IMR-90 (cell line): Measurements from ENCODE around the gene KIF1A. TPM values are rescaled to one million over a fixed set of nuclear protein-coding genes. Genes with fewer than 3 reads are reported as not detected.
A peak's percentile ranks its signal among the peaks of the same experiment; 100 is the strongest.
"Not testable (repeated sequence)": the region's sequence is repeated elsewhere in the genome, so short reads cannot be mapped to it uniquely, and the experiment has no call there.

Experiments used
- ATAC-seq: fragments of 200-7000 bp; cut with Tn5 transposase; 2 replicates; pipeline ENCODE4 v1.9.1; 2020; ENCODE audit warnings: low read depth, mild to moderate bottlenecking, moderate library complexity
- BruUV-seq: library from RNA; stranded (reverse); fragments of 400-500 nt; replicated peaks from 2 replicates; lab custom pipeline; 2021; lab: Mats Ljungman, UMichigan
- CTCF ChIA-PET: fragments of 300-600 bp; formaldehyde crosslinking; extraction: SDS; loops from one replicate; lab custom pipeline; 2021; ENCODE audit warnings: antibody characterized with exemption; lab: Yijun Ruan, JAX
- POLR2A ChIA-PET: fragments of 300-600 bp; sonication (Branson Sonifier 250); formaldehyde crosslinking; loops from one replicate; lab custom pipeline; 2022; ENCODE audit warnings: antibody characterized with exemption; ENCODE audit not compliant: unreplicated experiment; lab: Charles Lee
- DNase-seq: peaks from one replicate; pipeline ENCODE4 v3.0.0; 2013
- H2AFZ ChIP-seq: replicated peaks from 2 replicates; pipeline ENCODE3; 2013; ENCODE audit warnings: low read length, mild to moderate bottlenecking; ENCODE audit not compliant: poor library complexity
- H2AK5ac ChIP-seq: 2 replicates; pipeline ENCODE4 v1.6.1; 2013; ENCODE audit warnings: low read depth, low read length, inconsistent platforms
- H2AK9ac ChIP-seq: replicated peaks from 2 replicates; pipeline ENCODE3; 2013; ENCODE audit warnings: mild to moderate bottlenecking, low read depth, low read length, moderate library complexity; ENCODE audit not compliant: poor library complexity
- H2BK120ac ChIP-seq: 2 replicates; pipeline ENCODE4 v1.6.1; 2013; ENCODE audit warnings: low read depth, low read length, inconsistent platforms
- H2BK15ac ChIP-seq: 3 replicates; pipeline ENCODE4 v1.6.1; 2013; ENCODE audit warnings: low read depth, low read length, inconsistent platforms
- H2BK20ac ChIP-seq: 2 replicates; pipeline ENCODE4 v1.6.1; 2013; ENCODE audit warnings: low read depth, mild to moderate bottlenecking, inconsistent platforms, low read length, moderate library complexity
- H2BK5ac ChIP-seq: 2 replicates; pipeline ENCODE4 v1.6.1; 2013; ENCODE audit warnings: mild to moderate bottlenecking, low read depth, low read length, inconsistent platforms; ENCODE audit not compliant: poor library complexity, severe bottlenecking
- H3K14ac ChIP-seq: replicated peaks from 2 replicates; pipeline ENCODE4 v1.6.1; 2013; ENCODE audit warnings: low read depth, low read length, inconsistent platforms
- H3K18ac ChIP-seq: 2 replicates; pipeline ENCODE4 v1.6.1; 2013; ENCODE audit warnings: low read depth, low read length, control low read depth
- H3K23ac ChIP-seq: 2 replicates; pipeline ENCODE4 v1.6.1; 2013; ENCODE audit warnings: low read depth, low read length, inconsistent platforms
- H3K27ac ChIP-seq: 2 replicates; pipeline ENCODE4 v1.5.1; 2013; ENCODE audit warnings: mild to moderate bottlenecking, control low read depth, low read length; ENCODE audit not compliant: insufficient read depth
- H3K27me3 ChIP-seq: 2 replicates; pipeline ENCODE4 v1.6.1; 2013; ENCODE audit warnings: low read length; ENCODE audit not compliant: control insufficient read depth, insufficient read depth
- H3K36me3 ChIP-seq: 2 replicates; pipeline ENCODE4 v1.6.1; 2013; ENCODE audit warnings: low read length, mixed read lengths; ENCODE audit not compliant: control insufficient read depth, insufficient read depth
- H3K4ac ChIP-seq: 2 replicates; pipeline ENCODE4 v1.6.1; 2013; ENCODE audit warnings: low read depth, low read length, inconsistent platforms
- H3K4me1 ChIP-seq: 2 replicates; pipeline ENCODE4 v1.6.1; 2013; ENCODE audit warnings: low read length, mixed read lengths; ENCODE audit not compliant: control insufficient read depth, insufficient read depth
- H3K4me2 ChIP-seq: 2 replicates; pipeline ENCODE4 v1.6.1; 2013; ENCODE audit warnings: low read depth, mild to moderate bottlenecking, control low read depth, low read length, moderate library complexity
- H3K4me3 ChIP-seq: 2 replicates; pipeline ENCODE4 v1.5.1; 2013; ENCODE audit warnings: low read depth, mild to moderate bottlenecking, control low read depth, low read length, moderate library complexity; ENCODE audit not compliant: insufficient read depth
- H3K56ac ChIP-seq: 2 replicates; pipeline ENCODE4 v1.6.1; 2013; ENCODE audit warnings: low read length, inconsistent platforms; ENCODE audit not compliant: insufficient read depth; ENCODE audit errors: extremely low read depth
- H3K79me1 ChIP-seq, 2 experiments: 2 replicates each; pipeline ENCODE4 v1.6.1; 2013; ENCODE audit warnings: low read length in 2 of 2, inconsistent platforms in 1 of 2, low read depth in 1 of 2
- H3K9ac ChIP-seq: 2 replicates; pipeline ENCODE4 v1.6.1; 2013; ENCODE audit warnings: low read depth, low read length, control low read depth
- H3K9me1 ChIP-seq: 2 replicates; pipeline ENCODE4 v1.6.1; 2013; ENCODE audit warnings: low read length, inconsistent platforms; ENCODE audit not compliant: insufficient read depth
- H3K9me3 ChIP-seq: 2 replicates; pipeline ENCODE4 v1.6.1; 2013; ENCODE audit warnings: low read length; ENCODE audit not compliant: control insufficient read depth, insufficient read depth
- H4K20me1 ChIP-seq: 2 replicates; pipeline ENCODE4 v1.6.1; 2013; ENCODE audit warnings: low read length, inconsistent platforms; ENCODE audit not compliant: insufficient read depth
- H4K5ac ChIP-seq: 2 replicates; pipeline ENCODE4 v1.6.1; 2013; ENCODE audit warnings: mild to moderate bottlenecking, low read depth, low read length, control low read depth
- H4K8ac ChIP-seq, 2 experiments: 2 replicates each; pipeline ENCODE4 v1.6.1; 2013; ENCODE audit warnings: low read depth in 2 of 2, low read length in 2 of 2, control low read depth in 1 of 2, inconsistent platforms in 1 of 2
- H4K91ac ChIP-seq: 2 replicates; pipeline ENCODE4 v1.6.1; 2013; ENCODE audit warnings: low read depth, low read length, inconsistent platforms; ENCODE audit not compliant: insufficient read depth
- WGBS, 2 experiments: methylation state at CpG; one replicate each; pipeline versions ENCODE4 v1.1.5 to v1.1.7; 2013; ENCODE audit warnings: missing lambda C conversion rate in 2 of 2; ENCODE audit not compliant: insufficient read length in 1 of 2; ENCODE audit errors: extremely low coverage in 2 of 2; 5-methylcytosine and 5-hydroxymethylcytosine counted together
- dilution Hi-C: fragments of 300-500 bp; cut with HindIII; formaldehyde crosslinking; loops from one replicate; pipeline ENCODE4 v1.14.3; 2018; ENCODE audit warnings: low sequenced_read_pairs; ENCODE audit not compliant: unreplicated experiment
- in situ Hi-C: fragments of 300-500 bp; cut with MboI; formaldehyde crosslinking; loops from 3 replicates; pipeline ENCODE4 v1.14.3; 2019; ENCODE audit warnings: low sequenced_read_pairs, inconsistent platforms, mixed read lengths
- intact Hi-C: fragments of 100-400 bp; cut with micrococcal nuclease; formaldehyde crosslinking; loops from 2 replicates; pipeline ENCODE4 v1.10.0; 2022
- polyA plus RNA-seq, 3 experiments: library from polyadenylated mRNA; depleted of rRNA; stranded (reverse); fragments of >200 nt; gene quantifications; 2 replicates each; pipeline ENCODE4 v1.2.3, GENCODE V29; 2012; ENCODE audit warnings: low replicate concordance in 1 of 3
- total RNA-seq: library from RNA; depleted of rRNA; stranded (reverse); fragments of >200 nt; gene quantifications from 2 replicates; pipeline ENCODE4 v1.2.3, GENCODE V29; 2012

The KIF1A gene
- total and polyA plus RNA-seq, 2 of the 4 experiments (the other 2 are of a cell fraction) = under 0.01 TPM; not detected in 1

DNA sequence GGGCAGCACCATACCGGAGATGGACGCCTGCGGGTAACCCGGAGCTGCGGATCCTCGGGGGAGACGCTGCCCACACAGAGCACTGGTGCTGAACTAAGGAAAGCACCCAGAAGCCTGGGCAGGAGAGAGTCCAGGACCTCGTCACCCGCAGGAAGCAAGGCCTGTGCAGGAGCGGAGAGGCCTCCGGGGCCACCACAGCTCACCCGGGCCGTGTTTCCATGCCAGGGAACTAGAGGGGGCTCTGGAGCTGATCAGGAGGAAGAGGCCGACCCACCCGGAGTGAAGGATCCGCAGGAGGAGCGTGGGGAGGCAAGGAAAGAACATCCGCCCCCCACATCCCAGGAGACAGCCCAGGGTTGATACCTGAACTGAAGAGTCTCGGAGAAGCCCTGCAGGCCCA lies 141.1 kb downstream of the KIF1A start:
- H3K9me3 ChIP-seq, H3K4me2 ChIP-seq, H3K36me3 ChIP-seq, CTCF ChIA-PET, H3K4me1 ChIP-seq, in situ Hi-C loops, H2AK5ac ChIP-seq, H3K23ac ChIP-seq, H3K56ac ChIP-seq, H4K91ac ChIP-seq, H4K5ac ChIP-seq, H4K20me1 ChIP-seq, H3K9me1 ChIP-seq, H3K4ac ChIP-seq, H2AFZ ChIP-seq, POLR2A ChIA-PET, H3K27me3 ChIP-seq, H3K18ac ChIP-seq, H3K4me3 ChIP-seq, H2BK5ac ChIP-seq, dilution Hi-C loops, H4K8ac ChIP-seq, H3K9ac ChIP-seq, H2BK15ac ChIP-seq, DNase-seq, H3K79me1 ChIP-seq, H3K27ac ChIP-seq, H2BK120ac ChIP-seq, H2AK9ac ChIP-seq, intact Hi-C loops, H3K14ac ChIP-seq, H2BK20ac ChIP-seq, BruUV-seq: not testable (repeated sequence)
- ATAC-seq = peak; percentile 50; the same call in 1 of the 2 replicates
- no CpG with 5 or more reads among the region's 19 CpGs for WGBS, 2 experiments

GRCh38 chr2:240678043-240678442 lies 142.0 kb downstream of the KIF1A start:
- in situ Hi-C loops = not testable (repeated sequence)

More at GRCh38 chr2:240678043-240678442, 142.0 kb downstream of the KIF1A start:
- H3K9me1 ChIP-seq, H2AK5ac ChIP-seq, H3K4me2 ChIP-seq, H3K79me1 ChIP-seq, H4K91ac ChIP-seq, H3K27me3 ChIP-seq, H3K27ac ChIP-seq, H4K5ac ChIP-seq, H3K4me3 ChIP-seq, BruUV-seq, POLR2A ChIA-PET, H2AFZ ChIP-seq, H3K4me1 ChIP-seq, H2BK5ac ChIP-seq, ATAC-seq, H2BK15ac ChIP-seq, H3K23ac ChIP-seq, H3K9ac ChIP-seq, H4K20me1 ChIP-seq, H2AK9ac ChIP-seq, H3K36me3 ChIP-seq, H2BK20ac ChIP-seq, H3K4ac ChIP-seq, CTCF ChIA-PET, H3K18ac ChIP-seq, dilution Hi-C loops, H3K14ac ChIP-seq, H3K9me3 ChIP-seq, H4K8ac ChIP-seq, H2BK120ac ChIP-seq, H3K56ac ChIP-seq, intact Hi-C loops, DNase-seq: not testable (repeated sequence)
- WGBS, 2 experiments = no CpG with 5 or more reads among the region's 14 CpGs
